Activated gamma-delta T cell treated with anti-CD3 and anti-CD28 coated beads, Interleukin-2, amount 50 U/mL, for 16 hours (primary cell): Measurements from ENCODE around the gene NMNAT2.

Source experiments
- DNase-seq: peaks from one replicate; pipeline ENCODE4 v3.0.0-alpha.2; 2020; ENCODE audit warnings: low read depth

Gene NMNAT2

DNA sequence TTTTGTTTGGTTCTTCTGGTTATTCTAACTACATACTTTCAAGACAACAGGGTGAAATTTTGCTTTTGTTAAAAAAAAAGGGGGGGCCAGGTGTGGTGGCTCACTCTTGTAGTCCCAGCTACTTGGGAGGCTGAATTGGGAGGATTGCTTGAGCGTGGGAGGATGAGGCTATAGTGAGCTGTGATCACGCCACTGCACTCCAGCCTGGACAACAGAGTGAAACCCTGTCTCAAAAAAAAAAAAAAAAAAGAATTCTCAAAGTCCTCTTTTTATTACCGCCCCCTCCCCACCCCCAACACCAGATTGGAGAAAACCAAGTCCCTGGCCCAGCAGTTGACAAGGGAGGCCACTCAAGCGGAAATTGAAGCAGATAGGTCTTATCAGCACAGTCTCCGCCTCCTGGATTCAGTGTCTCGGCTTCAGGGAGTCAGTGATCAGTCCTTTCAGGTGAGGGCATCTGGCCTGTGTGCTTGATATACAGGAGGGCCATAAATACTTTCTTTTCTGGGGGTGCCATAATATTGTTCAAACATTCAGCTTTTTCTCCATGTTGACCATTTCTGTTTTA lies 181.9 kb downstream of the NMNAT2 start:
- DNase-seq = no peak

DNA sequence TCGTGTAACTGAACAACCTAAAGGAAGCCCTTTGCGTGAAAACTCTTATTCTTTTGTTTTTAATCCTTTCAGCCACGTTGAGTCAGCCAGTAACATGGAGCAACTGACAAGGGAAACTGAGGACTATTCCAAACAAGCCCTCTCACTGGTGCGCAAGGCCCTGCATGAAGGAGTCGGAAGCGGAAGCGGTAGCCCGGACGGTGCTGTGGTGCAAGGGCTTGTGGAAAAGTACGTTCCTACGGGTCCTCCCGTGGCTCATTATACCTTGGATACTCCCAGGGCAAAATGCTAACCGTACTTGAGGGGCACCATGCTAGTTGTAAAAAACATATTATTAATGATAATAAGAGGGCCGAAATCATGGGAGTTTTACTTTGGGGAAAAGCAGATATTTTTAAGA lies 182.7 kb downstream of the NMNAT2 start:
- DNase-seq = no peak

DNA sequence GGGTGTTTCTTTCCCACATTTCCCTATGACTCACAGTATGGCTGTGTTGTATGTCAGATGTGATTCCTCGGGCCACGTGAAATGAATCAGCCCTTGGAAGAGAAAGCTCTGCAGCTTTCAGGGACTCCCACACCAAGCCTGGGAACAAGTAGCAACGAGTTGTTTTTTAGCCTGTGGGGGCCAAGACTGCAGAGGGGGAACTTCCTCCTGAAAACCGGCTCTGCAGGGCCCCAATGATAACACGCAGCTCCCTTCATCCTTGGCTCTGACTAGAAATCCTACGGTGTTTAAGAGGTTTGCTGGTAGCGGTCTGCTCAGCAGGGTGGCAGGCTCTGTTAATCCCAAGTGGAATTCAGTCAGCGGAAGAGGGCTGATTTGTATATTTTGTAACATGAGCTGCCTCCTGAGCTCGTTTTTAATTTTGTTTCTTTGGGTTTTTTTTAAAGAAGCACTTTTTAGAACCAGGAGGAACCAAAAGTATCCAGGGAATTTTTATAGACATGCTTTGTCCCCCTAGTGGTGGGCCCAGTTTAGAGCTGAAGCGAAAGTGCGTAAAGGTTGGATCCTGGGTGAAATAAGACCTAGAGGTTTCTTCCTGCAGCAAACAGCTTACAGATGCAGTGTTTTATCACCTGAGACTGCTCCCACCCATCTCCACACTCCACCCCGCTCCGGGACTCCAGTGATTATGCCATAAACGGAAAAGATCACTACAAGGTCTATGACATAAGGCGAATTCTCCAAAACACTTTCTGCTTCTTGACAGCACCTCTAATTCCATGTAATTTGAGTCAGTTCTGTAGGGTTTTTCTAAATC lies 183.3 kb downstream of the NMNAT2 start:
- DNase-seq = no peak

DNA sequence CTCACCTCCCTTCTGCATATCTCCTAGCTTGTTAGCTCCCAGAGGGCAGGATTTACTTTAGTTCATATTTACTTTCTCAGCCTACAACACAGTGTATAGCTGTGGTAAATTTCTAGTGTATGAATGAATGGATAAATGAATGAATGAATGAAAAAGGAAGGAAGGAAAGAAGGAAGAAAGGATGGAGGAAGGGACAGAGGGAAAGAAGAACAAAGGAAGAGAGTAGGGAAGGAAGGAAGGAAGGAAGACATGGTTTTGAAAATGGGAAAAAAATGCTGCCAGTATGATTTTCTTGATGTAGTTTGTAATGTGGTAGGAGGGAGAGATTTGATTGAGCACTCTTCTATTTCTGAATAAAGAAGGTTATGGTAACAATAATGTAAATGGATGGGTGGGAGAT lies 185.1 kb downstream of the NMNAT2 start:
- no peak for DNase-seq

DNA sequence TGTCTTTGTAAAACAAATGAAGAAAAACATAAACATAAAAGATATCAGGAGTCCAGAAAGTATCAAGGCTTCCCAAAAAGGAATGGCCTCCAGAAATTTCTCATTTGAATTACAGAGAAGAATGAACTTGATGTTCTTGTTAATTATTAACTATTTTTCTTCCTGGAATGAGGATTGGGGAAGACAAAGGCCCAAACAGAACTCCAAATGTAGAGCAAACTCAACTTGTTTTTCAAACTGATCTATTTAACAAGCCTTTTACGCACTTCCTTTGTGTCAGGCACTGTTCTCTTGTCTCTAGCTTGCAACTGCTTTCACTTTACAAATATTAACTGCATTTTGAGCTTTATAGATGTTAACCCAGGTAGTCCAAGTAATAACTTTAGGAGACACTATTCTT lies 186.6 kb downstream of the NMNAT2 start:
- no peak for DNase-seq

DNA sequence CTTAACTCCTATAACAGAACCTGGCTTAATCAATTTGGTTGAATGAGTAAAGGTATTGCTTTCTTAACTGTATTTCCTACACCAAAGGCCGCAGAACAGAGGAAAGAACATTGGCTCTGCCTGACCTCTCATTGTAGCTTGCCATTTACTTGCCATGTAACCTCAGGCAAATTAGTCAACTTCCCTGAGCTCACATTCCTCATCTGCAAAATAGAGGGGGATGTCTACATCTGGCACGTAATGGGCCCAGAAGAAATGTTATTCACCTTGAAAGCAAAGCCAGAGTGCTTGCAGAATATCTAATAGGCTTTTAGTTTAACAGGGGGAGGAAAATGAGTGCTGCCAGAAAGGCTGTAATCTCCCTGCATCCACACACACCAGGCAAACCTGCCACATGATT lies 187.8 kb downstream of the NMNAT2 start:
- no peak for DNase-seq

DNA sequence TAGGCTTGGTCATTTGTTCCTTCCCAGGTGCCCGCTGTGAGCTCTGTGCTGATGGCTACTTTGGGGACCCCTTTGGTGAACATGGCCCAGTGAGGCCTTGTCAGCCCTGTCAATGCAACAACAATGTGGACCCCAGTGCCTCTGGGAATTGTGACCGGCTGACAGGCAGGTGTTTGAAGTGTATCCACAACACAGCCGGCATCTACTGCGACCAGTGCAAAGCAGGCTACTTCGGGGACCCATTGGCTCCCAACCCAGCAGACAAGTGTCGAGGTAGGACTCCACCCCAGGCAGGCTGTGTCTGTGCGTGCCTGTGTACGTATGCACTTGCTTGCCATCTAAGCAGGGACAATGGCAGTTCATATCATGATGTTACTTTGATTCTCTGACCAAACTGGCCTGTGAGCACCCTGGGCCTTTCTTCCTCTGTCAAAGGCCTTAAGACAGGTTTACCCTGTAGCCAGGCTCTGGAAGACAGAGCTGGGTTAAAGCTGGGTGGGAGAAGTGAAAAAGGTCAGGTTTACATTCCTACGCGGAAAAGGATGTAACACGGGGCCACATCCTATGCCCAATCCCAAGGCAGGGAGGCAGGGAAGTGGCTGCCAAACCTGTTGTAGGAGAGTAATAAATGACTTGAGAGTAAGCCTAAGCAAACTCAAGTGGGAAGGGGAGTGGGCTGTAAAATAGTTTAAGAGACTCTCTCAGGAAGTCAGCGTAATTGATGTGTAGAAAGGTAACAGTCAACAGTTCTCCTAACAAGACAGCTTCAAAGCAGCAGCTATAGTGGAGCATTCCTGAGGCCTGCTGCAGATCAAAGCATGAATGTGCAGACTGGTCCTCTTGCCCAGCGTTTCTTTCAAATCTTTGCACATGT lies 189.6 kb downstream of the NMNAT2 start:
- no peak for DNase-seq

DNA sequence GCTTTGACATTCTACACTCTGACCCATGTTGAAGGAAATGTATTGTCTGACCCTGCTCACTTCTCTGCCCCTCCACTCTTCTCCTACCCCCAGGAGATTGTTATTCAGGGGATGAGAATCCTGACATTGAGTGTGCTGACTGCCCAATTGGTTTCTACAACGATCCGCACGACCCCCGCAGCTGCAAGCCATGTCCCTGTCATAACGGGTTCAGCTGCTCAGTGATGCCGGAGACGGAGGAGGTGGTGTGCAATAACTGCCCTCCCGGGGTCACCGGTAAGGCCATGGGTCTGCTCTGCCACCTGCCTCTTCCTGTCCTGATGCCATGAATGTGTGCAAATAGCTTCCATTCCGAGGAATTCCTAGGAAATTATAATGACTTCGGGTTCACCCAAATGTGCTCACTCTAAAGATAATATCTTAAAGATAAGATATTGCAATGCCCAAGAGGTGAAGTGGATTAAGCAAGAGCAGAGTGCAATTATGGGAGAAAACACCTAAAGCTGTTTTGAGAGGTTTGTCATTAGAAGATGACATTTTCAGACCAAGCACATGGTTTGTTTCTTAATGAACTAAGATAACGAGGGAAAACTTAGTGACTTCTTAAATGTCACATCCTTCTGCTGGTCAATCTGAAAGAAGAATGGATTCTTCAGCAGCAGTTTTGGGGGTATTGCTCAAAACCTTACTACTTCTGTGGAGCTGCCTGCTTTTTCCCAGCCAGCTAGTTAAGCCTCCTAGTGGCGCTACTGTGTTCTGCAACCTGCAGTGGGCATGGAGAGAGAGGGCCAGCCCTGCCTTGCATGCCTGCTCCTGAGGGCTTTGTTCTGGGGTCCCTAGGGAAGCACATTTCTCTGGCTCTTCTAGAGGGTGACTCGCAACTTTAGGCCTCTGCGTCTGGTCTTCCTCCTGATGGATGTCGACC lies 190.5 kb downstream of the NMNAT2 start:
- no peak for DNase-seq

DNA sequence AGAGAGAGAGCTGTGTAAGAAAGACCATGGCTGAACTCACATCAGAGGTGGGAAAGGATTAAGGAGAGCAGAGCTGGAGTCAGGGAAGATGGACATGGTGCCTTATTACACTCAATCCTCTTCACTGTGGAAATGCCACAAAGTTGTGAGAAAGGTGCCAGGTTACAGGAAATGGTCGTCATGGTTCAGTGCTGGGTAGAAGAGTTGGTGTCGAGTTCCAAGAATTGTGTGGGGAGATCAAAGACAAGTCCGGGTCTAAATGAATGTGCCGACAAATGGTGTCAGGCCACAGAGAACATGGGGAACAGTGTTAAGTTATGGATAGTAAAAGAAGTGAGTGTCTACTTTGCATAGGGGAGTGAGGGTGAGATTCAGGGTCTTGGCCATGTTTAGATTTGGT lies 191.2 kb downstream of the NMNAT2 start:
- no peak for DNase-seq

DNA sequence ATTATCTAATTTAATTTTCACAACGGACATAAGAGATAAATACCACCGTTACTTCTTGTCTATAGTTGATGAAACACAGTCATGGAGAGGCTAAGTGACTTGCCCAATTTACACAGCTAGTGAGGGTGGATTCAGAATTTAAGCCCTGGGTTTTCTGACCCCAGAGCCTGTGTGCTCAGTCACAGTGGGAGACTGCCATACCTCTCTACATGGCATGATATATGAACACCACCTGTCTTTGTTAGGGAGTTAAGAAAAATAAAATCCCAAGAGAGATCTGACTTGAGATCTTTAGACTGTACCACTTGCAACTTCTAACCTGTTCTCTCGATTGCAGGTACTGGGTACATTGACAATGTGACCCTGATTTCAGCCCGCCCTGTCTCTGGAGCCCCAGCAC lies 191.8 kb downstream of the NMNAT2 start:
- DNase-seq = no peak

DNA sequence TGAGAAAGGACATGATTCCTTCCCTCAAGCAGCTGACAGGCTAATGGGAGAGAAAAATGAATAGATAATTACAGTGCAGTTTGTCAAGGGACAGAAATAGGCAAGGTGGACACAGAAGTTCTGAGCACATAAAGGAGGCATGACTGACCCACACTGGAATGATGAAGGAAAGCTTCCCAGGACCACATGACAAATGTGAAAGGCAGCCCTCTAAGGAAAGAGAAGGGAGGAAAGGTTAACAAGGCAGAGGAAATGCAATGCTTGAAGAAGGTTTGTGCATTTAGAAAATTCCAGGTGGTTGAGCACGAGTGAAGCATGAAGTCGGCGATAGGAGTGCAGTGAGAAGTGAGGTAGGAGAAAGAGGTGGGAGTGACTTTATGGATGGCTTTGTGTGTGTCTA lies 194.7 kb downstream of the NMNAT2 start:
- DNase-seq = no peak

DNA sequence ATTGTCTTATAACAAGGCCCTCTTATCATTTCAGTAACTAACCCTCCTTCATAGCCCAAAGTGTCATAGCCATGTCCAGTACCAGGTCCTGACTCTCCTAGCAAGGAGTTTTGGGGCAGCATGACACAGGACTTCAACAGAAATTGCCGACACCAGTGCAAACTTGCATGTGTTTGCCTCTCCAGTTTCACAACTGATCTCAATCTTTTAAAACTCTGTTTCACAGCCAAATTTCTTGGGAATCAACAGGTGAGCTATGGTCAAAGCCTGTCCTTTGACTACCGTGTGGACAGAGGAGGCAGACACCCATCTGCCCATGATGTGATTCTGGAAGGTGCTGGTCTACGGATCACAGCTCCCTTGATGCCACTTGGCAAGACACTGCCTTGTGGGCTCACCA lies 195.3 kb downstream of the NMNAT2 start:
- no peak for DNase-seq

DNA sequence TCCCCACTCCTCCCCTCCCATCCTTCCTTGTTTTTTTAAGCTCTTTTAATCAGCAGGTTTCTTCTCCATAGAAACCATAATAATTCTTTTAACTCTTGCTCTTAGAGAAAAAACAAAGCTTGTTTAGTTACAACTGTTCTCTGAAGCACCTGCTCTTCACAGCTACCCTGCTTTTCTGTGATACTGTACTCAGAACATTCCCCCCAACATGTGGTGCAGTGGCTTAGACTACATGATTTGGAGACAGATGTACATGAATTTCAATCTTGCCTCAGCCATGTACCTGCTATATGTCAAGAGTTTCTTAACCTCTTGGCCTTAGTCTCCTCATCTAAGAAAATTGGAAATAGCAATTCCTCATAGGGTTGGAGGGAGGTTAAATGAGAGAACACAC lies 198.6 kb downstream of the NMNAT2 start:
- DNase-seq = no peak

DNA sequence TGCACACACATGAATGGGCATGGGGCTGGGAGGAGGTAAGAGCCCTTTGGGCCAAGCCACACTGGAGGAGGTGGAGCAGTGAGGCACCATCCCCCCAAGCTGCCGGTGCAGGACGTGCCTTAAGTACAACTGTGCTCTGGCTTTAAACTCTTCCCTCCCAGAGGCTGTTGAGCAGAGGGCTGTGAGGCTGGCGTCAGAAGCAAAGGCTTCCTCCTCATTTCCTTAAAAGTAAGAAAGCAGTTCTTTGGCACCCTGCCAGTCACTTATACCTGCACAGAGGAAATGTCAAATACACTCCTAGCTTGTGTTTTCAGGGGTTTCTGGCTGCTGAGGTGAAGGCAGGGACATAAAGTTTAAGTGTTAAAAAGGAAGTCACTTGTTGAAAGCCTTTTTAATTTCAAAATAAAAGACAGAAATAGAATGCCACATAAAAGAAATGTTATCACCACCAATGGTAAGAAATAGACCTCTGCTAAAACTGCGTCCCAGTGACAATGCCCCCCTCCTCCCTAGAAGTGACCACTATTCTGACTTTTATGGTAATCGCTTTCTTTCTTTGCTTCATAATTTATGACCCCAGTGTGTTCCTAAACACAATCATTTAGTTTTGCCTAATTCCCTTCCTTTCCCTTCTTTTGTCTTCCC lies 199.1 kb downstream of the NMNAT2 start:
- no peak for DNase-seq

DNA sequence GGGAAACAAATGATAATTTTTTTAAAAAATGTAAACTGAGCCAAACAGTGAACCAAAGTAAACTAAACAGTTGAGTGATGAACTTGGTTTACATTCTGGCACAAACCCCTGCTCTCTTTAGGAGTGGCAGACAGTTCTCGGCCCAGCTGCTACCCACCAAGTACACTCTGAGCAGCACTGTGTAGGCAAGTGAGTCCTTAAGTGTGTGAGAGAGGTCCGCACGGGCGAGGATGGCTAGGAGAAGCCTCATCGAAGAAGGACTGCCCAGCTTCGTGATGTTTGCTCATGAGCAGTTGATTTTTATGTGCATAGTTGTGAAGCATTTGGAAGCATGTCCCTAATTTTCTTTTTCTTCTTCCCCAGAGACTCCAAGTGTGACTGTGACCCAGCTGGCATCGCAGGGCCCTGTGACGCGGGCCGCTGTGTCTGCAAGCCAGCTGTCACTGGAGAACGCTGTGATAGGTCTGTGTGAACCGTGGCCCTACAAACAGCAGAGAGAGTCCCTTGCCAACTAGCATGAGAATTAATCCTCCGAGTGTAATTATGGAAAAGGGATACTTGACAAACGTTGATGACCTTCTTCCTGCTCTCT lies 200.1 kb downstream of the NMNAT2 start:
- no peak for DNase-seq

DNA sequence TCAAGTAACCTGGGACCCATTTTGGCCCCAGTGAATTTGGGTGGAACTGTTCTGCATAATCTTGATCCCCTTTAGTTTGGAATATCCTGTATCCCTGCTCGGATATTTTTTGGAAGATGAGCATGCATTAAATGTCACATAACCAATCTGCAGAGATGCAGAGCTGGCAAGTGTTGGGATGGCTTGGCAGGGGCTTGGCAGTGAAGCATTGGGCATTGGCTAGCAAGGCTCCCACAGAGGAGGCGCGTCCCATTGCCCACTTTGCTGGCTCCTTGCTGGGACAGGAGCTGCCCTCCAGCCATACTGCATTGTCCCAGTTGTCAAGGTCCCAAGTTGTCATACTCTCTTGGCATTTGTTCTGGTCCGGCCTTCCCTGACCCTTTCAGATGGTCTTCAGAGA lies 202.2 kb downstream of the NMNAT2 start:
- DNase-seq = no peak

DNA sequence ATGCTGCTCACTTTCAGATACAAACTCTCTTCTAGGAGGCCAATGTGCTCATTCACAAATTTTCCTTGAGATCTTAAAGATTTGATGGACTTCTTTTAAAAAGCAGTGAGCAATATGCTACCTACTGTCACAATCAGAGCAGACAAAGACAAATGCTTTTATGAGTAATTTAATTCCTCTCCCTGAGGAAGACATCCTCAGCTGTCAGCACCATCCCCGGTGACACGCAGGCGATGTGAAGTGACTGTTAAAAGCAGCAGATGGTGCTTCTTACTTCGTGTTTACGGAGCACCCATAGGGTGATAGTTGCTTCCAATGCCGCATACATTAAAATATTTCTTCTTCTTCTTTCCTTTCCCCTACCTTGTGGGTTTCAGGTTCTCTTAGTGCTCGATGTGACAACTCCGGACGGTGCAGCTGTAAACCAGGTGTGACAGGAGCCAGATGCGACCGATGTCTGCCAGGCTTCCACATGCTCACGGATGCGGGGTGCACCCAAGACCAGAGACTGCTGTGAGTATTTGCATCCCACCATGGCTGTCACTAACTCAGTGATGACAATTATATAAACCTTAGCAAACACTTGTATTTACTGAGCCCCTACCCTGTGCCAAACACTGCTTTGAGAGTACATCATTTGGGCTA lies 203.0 kb downstream of the NMNAT2 start:
- DNase-seq = no peak

DNA sequence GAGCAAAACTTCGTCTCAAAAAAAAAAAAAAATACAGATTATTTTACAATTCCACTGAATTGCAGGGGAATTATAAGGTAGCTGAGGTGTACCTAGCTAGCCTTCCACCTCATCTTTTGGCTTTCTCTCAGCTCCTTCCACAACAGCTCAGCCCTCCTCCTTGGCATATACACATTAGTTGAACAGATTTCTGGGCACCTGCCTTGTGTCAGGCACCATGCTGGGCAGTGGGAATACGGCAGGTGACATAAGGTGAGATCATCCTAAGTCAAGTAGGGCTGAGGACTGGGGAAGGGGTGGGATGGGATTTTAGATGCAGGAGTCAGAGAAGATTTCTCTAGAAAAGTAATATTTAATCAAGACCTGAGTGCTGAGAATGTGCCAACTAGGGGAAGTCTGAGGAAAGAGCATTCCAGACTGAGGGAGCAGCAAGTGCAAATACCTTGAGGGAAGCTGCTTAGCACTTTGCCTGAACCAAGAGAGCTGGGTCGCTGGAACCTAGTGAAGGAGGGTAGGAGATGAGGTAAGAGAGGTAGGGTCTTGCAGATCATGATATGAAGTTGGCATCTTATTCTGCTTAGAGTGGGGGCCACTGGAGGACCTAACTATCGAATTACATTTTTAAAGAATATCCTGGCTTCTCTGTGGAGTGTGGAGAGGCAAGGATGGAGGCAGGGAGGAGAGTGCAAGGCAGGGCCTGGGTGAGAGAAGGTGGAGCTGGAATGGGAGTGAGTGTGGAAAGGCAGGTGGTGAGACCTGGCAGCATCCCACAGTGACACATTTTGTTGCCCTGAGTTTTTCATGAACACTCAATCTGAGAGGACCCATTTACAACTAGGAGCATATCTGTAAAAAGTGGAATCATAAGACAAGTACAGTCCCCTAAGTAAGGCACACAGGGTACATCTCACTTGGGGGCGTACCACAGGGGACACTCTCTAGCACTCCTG lies 203.9 kb downstream of the NMNAT2 start:
- DNase-seq = no peak

DNA sequence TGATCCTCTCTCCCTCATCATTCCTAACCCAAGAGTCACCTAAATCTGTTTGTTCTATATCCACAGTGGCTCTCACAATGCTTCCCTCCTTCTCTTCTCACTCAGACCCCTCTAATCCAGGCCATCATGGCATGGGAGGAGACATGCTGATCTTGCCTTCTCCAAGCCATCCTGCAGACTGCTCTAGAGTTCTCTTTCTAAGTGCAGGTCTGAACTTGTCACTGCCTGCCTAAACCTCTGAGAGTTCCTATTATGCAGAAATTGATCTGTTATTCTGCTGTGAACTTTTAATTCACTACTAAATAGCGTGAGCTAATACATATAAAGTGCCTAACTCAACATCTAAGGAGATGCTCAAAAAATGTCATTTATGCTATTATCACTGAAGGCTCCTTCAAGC lies 205.3 kb downstream of the NMNAT2 start:
- DNase-seq = no peak
